ENCODE measurements around the gene POMGNT1.

The POMGNT1 gene

DNA sequence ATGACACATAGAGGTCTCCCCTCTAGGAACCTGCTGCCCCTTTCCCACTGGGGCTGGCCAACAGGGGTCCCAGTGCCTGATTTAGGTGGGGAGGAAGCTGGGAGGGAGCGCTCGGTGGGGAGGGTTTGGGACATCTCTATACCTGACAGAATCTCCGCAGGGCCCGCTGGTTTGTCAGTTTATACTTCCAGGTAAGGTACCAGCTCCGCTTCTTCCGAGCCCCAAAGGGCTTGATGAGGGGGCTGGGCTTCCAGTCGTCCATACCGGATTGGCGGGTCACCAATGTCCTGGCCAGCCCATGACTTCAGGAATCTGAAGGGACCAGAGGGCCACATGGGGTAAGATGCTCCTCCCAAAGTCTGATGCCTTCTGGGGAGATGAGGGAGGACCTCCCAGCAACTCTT is 672 bp downstream of the POMGNT1 start:
- Histone ChIP-seq H3K27me3 (ENCODE audit: insufficient read depth, poor library complexity, severe bottlenecking) (no peaks in the 10 kb centered on the region), H3K27ac (replicated peaks) (peak overlapping the region; percentile 50; the same call in 1 of the 2 replicates), H3K4me3 (replicated peaks; ENCODE audit: insufficient read depth, low read length) (peak overlapping the region; percentile 82)
- DNase-seq (ENCODE audit: low read depth in 1 of 2, low spot score in 1 of 2): no peak
- TF ChIP-seq POLR2AphosphoS5 (IDR thresholded peaks at IDR 0.05; ENCODE audit: low read depth): no peak
- no peak for TF ChIP-seq REST (IDR thresholded peaks at IDR 0.05; ENCODE audit: insufficient replicate concordance, low read depth)
- TF ChIP-seq GABPA (IDR thresholded peaks at IDR 0.05; ENCODE audit: low read depth): no peak
- TF ChIP-seq, protein P1, sequence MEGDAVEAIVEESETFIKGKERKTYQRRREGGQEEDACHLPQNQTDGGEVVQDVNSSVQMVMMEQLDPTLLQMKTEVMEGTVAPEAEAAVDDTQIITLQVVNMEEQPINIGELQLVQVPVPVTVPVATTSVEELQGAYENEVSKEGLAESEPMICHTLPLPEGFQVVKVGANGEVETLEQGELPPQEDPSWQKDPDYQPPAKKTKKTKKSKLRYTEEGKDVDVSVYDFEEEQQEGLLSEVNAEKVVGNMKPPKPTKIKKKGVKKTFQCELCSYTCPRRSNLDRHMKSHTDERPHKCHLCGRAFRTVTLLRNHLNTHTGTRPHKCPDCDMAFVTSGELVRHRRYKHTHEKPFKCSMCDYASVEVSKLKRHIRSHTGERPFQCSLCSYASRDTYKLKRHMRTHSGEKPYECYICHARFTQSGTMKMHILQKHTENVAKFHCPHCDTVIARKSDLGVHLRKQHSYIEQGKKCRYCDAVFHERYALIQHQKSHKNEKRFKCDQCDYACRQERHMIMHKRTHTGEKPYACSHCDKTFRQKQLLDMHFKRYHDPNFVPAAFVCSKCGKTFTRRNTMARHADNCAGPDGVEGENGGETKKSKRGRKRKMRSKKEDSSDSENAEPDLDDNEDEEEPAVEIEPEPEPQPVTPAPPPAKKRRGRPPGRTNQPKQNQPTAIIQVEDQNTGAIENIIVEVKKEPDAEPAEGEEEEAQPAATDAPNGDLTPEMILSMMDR (IDR thresholded peaks at IDR 0.05; ENCODE audit: insufficient read depth, low read length): no peak
- TF ChIP-seq SPI1 (IDR thresholded peaks at IDR 0.05; ENCODE audit: borderline replicate concordance, low read depth): no peak

DNA sequence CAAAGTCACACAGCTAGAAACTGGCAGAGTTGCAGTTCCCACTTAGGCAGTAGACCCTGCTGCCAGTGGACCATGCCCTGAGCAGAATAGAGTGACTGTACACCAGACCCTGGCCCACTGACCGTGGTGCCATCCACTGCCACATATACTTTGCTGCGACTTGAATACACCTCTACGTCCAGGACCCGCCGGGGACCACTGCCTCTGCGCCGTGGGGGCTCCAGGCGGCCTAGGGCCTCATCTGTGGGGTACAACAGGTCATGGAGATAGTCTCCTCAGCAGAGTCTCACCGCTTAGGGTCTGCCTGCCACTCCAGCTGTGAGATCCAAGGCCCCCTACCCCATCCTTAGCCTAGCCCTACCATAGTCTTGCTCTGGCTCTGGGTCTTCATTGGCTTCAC is 1.6 kb downstream of the POMGNT1 start:
- no peak for TF ChIP-seq GABPA (IDR thresholded peaks at IDR 0.05; ENCODE audit: low read depth)
- no peak for TF ChIP-seq REST (IDR thresholded peaks at IDR 0.05; ENCODE audit: insufficient replicate concordance, low read depth)
- TF ChIP-seq, protein P1 (IDR thresholded peaks at IDR 0.05; ENCODE audit: insufficient read depth, low read length): no peak
- TF ChIP-seq POLR2AphosphoS5 (IDR thresholded peaks at IDR 0.05; ENCODE audit: low read depth): no peak
- no peak for TF ChIP-seq SPI1 (IDR thresholded peaks at IDR 0.05; ENCODE audit: borderline replicate concordance, low read depth)
- no peak overlapping the region for H3K4me3 ChIP-seq (replicated peaks; ENCODE audit: insufficient read depth, low read length)

GRCh38 chr1:46194641-46195193 is 3.5 kb downstream of the POMGNT1 start:
- TF ChIP-seq SPI1 (IDR thresholded peaks at IDR 0.05; ENCODE audit: borderline replicate concordance, low read depth): no peak
- no peak for TF ChIP-seq GABPA (IDR thresholded peaks at IDR 0.05; ENCODE audit: low read depth)
- TF ChIP-seq, protein P1 (IDR thresholded peaks at IDR 0.05; ENCODE audit: insufficient read depth, low read length): no peak
- no peak for TF ChIP-seq POLR2AphosphoS5 (IDR thresholded peaks at IDR 0.05; ENCODE audit: low read depth)
- TF ChIP-seq REST (IDR thresholded peaks at IDR 0.05; ENCODE audit: insufficient replicate concordance, low read depth): no peak
- DNase-seq (ENCODE audit: low read depth in 1 of 2, low spot score in 1 of 2): no peak
- H3K27ac ChIP-seq (replicated peaks): no peak overlapping the region
- no peaks in the 10 kb centered on the region for H3K27me3 ChIP-seq (ENCODE audit: insufficient read depth, poor library complexity, severe bottlenecking)
- no peak overlapping the region for H3K4me3 ChIP-seq (replicated peaks; ENCODE audit: insufficient read depth, low read length)

More for the DNA sequence above, 1.6 kb downstream of the POMGNT1 start:
- H3K27ac ChIP-seq (replicated peaks): no peak overlapping the region
- DNase-seq (ENCODE audit: low read depth in 1 of 2, low spot score in 1 of 2): no peak
- H3K27me3 ChIP-seq (ENCODE audit: insufficient read depth, poor library complexity, severe bottlenecking): no peaks in the 10 kb centered on the region

Measured in HL-60 (cell line).